Thyroid gland (tissue), 4 donors: ENCODE data around the gene TALDO1.

Experiments
- CTCF ChIP-seq, 6 experiments: fragments of 200-600 bp in 3 of 6; fragments of 450-650 bp in 3 of 6; sonication (generic) in 3 of 6; IDR thresholded peaks; one replicate each; pipeline ENCODE4 v1.5.1; 2016 to 2019; ENCODE audit warnings: antibody characterized with exemption in 6 of 6, mild to moderate bottlenecking in 2 of 6, inconsistent platforms in 1 of 6, moderate library complexity in 1 of 6
- POLR2A ChIP-seq, 2 donors: fragments of 450-650 bp; IDR thresholded peaks; one replicate each; pipeline ENCODE4 v1.6.1; 2017; ENCODE audit warnings: antibody characterized with exemption in 2 of 2, mild to moderate bottlenecking in 2 of 2, moderate library complexity in 1 of 2

GRCh38 chr11:770642-771616, 23.7 kb downstream of the TALDO1 start:
- no peak for TF ChIP-seq CTCF (IDR thresholded peaks at IDR 0.05)
- TF ChIP-seq POLR2A (IDR thresholded peaks at IDR 0.05) = no peak
